Measurements from ENCODE around the gene FAM221A.

GRCh38 chr7:23679898-23680413 is at the start of gene FAM221A:
- TF ChIP-seq ZNF274 (IDR thresholded peaks at IDR 0.05; ENCODE audit: borderline replicate concordance, extremely low read depth, low read length) (no peak), RAD21 (IDR thresholded peaks at IDR 0.05 in 1 of 2, conservative IDR thresholded peaks at IDR 0.05 in 1 of 2; ENCODE audit: low read depth in 2 of 2, low read length in 2 of 2) (peak; percentile 22 to 35; a peak in 2 of 4 replicates), RBBP5 (IDR thresholded peaks at IDR 0.05; ENCODE audit: borderline replicate concordance, low read depth, low read length) (no peak; the same call in 1 of the 2 replicates), YY1 (IDR thresholded peaks at IDR 0.05; ENCODE audit: low read depth, low read length) (no peak), USF2 (IDR thresholded peaks at IDR 0.05; ENCODE audit: low read length) (peak; percentile 43; the same call in 1 of the 2 replicates), KDM1A (IDR thresholded peaks at IDR 0.05; ENCODE audit: borderline replicate concordance, low read length) (no peak)

All from H1 (cell line).